ENCODE results near the gene S100A13.

S100A13 gene

DNA sequence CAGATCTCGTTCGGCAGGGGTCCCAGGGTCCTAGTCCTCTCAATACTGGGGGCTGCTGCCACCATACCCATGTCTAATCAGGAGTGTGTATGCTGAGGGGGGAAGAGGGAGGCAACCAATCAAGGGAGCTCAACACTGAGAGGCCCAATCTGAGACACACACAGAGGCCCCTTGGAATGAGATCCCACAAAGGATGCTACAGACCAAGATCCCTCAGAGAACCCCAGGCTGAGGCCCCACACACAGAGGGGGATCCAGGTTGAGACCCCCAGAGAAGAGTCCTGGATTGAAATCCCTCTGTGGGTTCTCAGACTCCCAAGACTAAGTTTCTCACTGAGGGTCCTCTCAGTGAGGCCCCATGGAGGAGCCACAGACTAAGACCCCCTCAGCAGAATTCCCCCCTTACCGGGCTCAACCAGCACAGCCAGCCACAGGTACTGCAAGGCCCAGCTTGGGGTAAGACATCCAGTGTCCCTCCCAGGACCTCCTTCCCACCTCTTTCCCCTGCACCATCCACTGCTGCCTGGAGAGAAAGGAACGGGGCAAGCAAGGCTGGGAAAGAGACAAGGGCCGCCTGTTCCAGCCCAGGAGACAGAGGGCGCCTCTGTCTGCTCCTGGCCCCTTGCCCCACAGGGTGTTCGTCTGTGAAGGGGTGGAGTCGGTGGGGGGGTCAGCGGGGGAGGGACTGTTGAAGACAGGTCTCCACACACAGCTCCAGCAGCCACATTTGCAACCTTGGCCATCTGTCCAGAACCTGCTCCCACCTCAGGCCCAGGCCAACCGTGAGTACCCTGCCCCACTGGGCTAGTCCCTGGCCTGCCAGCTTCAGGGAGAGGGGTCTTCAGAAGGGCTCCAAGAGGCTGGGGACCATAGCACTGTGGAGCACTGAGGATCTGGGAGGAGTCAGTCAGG is 666 bp upstream of the S100A13 start, which contains the start of gene S100A1:
Gene S100A1, plus strand, starts transcription at position 720 of the 912 bp plus-strand sequence. CDS start 2,088 bp downstream, outside the sequence.
- DNase-seq (ENCODE audit: low read depth), result no peak

DNA sequence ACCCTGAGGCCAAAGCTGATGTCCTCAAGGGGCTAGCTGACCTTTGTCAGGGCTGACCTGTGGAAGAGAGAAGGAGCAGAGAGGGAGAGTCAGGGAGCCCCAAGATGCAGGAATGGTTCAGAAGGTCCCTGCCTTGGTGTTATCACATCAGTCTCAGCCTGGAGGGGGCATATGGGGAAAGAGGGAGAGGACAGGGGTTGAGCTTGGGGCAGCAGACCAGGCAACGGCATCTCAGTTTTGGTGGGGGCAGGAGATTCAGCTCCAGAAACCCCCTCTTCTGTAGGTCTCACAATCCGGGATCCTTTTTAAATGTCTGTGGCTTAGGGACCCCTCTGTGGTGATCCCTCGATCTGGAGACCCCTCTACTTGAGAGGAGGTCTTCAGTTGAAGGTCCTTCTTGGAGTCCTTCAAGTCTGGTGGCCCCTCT is 815 bp downstream of the S100A13 start:
- no peak for DNase-seq (ENCODE audit: low read depth)

DNA sequence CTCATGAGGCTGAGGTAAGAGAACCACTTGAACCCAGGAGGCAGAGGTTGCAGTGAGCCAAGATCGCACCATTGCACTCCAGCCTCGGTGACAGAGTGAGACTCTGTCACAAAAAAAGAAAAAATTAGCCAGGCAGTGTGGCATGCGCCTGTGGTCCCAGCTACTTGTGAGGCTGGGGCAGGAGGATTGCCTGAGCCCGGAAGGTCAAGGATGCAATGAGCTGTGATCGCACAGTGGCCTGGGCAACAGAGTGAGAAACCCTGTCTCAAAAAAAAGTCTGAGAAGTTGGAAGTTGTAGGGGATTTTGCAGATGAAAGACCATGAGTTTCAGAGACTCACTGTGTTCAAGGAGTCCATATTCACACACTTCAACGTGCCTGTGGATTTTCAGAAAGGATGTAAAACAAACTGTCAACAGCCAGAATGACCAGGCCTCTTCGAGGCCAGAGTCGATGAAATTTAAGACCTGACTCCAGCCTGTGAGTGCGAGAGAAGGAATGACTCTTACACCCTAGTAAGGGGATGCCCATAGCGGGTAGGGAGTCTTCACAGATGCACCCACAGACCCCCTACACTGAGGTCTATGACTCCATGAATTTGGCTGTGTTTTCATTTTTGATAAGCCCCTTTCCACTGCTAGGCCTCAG is 2.2 kb downstream of the S100A13 start:
- no peak for DNase-seq (ENCODE audit: low read depth)

DNA sequence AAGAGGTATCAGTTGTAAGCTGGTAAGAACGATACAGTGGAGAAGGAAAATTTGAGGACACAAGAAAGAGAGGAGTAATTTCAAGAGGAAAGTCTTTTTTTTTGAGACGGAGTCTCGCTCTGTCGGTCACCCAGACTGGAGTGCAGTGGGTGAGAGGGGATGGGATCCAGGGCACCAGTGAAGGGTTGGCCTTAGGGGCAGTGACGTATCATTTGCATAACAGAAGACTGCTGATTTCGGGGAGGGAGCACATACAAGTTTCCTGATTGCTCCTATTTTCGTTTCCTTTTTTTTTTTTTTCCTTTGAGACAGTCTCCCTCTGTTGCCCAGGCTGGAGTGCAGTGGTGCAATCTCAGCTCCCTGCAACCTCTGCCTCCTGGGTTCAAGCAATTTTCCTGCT is 4.2 kb downstream of the S100A13 start:
- no peak for DNase-seq (ENCODE audit: low read depth)

DNA sequence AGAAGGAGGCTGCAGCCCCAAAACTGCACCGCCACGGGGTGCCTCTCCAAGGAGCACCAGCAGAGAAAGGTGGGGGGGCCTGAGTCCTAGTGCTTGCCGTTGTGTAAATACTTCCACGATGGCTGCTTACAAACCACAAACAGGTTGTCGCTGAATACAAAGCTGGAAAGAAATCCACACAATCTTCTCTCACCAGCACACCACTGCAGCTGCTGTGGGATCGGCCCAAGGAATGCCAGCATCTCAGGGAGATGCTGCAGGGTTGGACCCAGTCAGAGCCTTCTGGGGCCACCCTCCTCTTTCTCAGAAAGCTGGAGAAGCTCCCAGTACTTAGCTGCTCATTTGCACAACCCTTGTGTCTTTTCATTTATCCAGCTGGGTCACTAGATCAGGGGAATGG is 8.1 kb downstream of the S100A13 start:
- DNase-seq (ENCODE audit: low read depth), result no peak

DNA sequence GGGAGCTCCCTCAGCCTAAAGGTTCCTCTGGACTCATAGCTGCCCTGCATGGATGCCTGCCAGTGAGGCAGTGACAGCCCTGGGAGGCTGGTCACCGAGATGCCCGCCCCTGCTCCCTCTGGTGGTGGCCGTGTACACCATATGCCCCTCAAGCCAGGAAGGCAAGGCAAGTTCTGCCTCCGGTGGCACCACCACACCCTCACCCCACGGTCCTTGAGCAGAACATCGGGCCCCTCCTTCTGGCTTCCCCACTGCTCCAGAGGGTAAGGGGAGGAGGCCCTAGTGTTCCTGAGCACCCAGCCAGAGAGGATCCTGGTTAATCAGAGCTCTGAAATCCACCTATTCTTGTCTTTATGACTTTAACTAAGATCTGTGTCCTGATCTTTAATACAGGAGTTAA is 9.6 kb downstream of the S100A13 start:
- DNase-seq (ENCODE audit: low read depth), result no peak

DNA sequence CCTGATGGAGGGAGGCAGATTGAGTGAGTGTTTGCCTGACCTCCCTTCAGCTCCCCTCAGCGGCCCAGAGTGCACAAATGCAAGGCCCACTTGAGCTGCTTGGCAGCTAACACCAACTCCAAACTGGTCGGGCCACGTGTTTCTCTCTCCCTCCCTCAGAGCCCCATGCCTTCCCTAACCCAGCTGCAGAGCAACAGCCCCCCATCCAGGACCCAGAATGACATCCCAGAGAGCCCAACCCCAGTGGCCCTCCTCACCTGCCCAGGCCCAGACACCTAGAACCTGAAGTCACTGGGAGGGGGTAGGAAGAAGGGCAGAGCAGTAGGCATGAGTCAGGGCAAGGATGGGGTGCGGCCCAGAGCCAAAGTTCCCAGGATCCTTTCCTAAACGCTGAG is 10.4 kb downstream of the S100A13 start:
- no peak for DNase-seq (ENCODE audit: low read depth)

DNA sequence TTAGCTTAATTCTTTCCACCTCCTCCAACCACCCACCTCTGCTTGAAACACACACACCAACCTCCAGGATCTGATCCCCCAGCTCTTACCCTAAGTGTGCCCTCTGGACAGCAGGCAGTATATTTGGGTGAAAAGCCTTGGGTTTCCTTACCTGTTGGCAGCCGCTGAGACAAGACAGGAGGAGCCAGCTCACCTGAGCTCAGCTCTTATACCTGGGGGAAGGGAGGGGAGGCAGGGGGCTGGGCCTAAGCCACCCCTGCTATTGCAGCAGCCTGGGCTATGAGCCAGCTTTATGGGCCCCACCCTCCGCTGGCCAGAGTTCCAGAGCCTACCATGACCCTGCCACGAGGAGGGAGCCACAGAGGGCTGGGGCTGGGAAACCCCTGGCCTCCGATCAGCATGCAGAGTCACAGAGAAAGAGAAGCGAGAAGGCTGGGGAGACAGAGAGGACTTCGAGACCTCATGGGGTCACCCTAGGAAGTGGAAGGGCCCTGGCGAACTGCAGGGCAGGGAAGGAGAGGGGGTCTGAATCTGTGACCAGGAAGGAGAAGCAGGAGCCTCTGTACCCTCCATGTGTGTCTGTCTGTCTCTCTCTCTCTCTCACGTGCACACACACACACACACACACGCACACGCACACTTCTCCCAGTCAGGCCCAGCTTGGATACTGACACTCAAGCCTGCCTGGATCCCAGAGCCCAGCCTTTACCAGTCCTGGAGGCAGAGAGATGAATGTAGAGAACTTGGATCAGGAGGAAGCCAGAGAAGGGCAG is 11.0 kb downstream of the S100A13 start, which contains the start of gene S100A14:
Gene S100A14, minus strand, starts transcription at position 182 of the 773 bp plus-strand sequence. CDS start 467 bp downstream, outside the sequence.
- no peak for DNase-seq (ENCODE audit: low read depth)

DNA sequence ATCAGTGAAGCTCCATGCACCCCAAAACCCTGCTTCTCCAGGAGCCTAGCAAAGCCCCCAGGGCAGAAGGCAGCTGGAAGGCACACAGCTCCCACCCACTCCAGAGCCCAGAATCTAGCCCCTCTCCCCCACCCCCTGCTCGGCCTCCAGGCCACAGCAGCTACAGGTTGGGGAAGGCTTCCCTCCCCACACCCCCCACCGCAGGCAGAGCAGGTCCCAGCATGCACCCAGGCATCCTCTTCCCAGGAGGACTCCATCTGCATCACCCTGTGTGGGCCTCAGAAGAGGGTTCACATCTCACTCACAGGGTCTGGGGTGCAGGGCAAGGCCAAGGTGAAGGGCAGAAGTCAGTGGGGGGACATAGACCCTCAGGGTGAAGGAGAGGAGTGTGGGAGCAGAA is 11.9 kb downstream of the S100A13 start:
- no peak for DNase-seq (ENCODE audit: low read depth)

DNA sequence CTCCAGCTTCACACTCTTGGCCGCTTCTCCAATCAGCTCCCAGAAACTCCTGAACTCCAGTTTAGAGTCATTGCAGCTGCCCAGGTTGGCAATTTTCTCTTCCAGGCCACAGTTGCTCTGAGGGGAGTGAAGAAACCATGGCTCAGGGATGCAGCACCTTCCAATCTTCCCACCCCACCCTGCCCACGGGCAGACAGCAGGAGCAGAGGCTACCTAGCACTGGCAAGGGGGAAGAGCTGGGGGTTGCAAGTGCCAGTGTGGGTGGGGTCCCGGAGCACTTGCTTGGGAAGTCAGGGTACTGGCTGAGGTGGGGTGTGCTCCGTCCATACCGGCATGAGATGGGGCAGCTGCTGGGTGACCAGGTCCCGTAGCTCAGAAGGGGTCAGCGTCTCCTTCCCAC is 12.4 kb downstream of the S100A13 start:
- DNase-seq (ENCODE audit: low read depth), result no peak

DNA sequence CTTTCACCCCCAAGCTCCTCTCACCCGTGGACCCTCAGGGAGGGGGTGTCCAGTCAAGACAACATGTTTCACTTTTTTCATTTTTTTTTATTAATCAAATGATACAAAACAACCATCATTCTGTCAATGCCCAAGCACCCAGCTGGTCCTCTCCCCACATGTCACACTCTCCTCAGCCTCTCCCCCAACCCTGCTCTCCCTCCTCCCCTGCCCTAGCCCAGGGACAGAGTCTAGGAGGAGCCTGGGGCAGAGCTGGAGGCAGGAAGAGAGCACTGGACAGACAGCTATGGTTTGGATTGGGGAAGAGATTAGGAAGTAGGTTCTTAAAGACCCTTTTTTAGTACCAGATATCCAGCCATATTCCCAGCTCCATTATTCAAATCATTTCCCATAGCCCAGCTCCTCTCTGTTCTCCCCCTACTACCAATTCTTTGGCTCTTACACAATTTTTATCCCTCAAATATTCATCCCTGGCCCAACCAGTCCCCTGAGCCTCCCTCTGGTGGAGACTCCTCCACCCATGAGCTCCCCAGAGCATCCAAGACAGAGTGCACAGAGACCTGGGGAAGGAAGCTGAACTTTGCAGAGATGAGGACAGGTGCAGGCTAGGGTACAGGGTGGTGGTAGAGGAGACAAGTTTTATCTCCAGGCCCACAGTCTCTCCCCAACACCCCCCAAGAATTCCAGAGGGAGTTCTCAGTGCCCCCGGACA is 13.0 kb downstream of the S100A13 start:
- DNase-seq (ENCODE audit: low read depth), result no peak

DNA sequence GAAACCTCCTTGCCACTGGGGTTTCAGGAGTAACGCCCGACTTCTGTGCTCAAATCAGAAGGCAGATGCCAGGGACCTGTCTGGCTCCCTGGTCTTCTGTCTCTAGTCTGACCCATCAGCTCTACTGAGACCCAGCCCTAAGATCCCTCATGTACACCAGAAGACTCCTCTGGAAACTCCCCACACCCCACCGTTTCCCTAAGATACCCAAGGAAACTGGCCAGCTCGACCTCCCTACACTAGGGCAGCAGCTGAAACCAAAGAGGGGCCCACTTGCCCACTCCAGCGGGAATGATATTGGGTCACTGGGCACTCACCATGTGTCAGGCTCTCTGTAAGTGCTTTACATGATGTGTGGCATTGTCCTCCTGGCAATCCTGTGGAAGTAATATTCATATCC is 13.9 kb downstream of the S100A13 start:
- no peak for DNase-seq (ENCODE audit: low read depth)

DNA sequence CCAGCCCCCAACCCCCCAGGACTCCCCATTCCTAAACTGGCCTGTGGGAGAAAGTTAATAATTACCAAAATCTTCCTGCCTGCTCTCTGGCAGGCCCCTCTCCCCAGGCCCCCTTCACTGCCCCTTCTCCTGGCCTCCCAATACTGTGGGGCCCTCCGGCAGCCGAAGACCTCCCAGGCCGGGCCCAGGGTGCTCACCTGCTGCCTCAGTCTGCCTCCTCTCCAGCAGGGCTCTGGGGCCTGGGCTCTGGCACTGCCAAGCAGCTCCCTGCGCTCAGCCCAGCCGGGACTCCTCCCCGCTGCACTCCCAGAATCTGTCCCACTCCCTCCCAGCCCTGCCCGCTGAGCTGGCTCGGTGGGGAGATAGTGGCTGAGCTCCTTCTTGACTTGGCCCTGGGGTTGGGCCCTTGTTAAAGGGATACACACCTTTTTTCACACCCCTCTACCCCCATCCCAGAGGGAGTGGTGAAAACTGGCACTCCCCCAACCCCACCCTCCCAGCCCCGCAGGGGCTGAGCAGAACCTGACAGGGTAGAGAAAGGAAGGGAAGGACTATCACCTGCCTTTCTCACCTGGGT is 14.5 kb downstream of the S100A13 start, which contains the start of gene S100A16:
Gene S100A16, minus strand, starts transcription at position 383 of the 577 bp plus-strand sequence. CDS start 4,986 bp downstream, outside the sequence.
- no peak for DNase-seq (ENCODE audit: low read depth)

DNA sequence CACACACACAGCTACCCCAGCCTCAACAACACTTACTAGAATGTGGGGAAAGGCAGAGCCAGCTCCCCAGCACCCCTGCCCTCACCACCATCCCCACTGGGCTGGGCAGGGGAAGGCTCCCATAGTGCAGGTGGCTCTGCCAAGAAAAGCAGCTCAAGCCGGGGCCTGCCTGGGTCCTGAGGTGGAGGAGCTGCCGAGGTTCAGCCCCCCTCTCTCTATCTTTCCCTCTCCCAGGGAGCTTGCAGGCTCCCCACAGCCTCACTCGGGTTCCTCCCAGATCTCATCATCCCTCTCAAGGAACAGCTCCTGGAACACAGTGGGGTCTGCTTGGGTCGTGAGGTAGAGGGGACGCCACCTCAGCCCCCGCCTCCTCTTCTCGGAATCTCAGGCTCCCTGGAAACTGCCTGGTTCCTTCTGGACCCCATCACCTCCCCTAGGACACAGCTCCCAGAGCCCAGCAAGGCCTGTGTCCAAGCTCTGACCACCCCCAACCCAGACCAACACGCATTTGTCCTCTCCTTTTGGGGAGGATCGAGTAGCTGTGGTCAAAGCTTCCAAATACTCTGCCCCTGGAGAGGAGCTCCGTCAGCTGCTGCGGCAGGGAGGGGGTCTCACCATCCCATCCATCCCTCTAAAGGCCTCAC is 15.1 kb downstream of the S100A13 start:
- no peak for DNase-seq (ENCODE audit: low read depth)

DNA sequence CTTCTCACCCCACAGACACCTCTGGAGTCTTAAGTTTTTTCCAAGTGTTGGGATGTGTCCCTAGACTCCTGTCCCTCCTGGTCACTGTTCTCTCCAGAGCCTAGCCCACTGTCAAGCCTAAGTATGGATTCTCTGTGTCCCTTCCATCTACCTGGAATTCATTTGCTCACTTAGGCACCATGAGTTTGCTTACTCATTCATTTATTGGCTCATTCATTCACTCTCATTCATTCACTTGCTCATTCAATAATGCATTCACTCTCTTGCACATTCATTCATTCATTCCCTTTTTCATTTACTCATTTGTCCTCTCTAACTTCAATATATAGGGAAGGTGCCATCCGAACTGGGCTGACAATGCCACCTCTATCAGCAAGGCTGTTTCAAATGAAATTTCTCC is 15.9 kb downstream of the S100A13 start:
- DNase-seq (ENCODE audit: low read depth), result no peak

DNA sequence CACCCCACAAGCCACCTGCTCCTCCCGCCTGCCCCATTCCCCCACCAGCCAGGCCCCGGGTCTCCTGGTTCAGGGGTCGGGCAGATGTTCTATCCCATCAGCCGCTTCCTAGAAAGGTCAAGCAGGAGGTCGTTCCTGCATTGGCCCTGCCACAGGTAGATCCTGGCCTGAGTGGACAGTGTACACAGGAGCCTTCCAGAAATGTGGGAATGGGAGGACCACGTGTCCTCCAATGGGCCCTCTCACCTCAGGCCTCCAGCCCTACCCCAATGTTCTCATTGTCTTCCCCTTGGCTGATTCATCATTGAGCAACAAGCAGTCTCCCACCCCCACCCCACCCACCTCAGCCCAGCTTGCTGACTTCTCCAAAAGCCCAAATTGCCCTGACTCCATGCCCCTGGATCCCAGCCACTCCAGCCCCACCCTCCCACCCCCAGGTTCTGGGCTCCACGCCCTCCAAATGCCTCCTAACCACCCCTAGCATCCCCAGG is 16.4 kb downstream of the S100A13 start:
- DNase-seq (ENCODE audit: low read depth), result no peak

DNA sequence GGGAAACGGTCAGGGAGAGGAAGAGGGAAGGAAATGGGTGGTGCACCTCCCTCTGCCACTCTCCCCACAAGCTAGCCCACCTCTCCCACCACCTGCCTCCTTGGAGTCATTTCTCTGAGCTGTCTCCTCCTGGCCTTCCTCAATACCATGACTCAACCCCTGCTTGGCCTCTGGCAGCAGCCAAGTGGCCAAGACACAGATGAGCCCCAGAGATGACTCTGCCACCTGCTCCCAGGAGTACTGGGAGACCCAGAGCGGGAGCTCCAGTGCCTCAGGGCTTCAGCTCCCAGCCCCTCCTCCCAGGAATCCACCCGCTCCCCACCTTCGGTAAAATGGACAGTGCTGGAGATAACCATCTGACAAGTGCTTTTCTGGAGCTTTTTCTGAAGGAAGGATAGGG is 17.0 kb downstream of the S100A13 start:
- DNase-seq (ENCODE audit: low read depth), result no peak

DNA sequence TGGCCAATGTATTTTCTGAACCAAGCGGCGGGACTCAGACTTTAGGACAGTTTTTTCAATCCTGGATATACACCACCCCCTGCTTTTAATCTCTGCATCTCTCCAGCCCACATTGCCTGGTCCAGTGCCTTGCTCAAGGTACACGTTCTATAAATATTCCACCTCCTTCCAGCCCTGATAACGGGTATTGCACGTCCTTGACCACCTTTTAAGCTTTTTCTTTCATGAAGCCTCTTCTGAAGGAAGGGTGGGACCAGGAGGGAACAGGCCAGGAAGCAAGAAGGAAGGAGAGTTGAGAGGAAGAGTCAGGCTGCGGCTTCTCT is 17.8 kb downstream of the S100A13 start:
- DNase-seq (ENCODE audit: low read depth), result no peak

DNA sequence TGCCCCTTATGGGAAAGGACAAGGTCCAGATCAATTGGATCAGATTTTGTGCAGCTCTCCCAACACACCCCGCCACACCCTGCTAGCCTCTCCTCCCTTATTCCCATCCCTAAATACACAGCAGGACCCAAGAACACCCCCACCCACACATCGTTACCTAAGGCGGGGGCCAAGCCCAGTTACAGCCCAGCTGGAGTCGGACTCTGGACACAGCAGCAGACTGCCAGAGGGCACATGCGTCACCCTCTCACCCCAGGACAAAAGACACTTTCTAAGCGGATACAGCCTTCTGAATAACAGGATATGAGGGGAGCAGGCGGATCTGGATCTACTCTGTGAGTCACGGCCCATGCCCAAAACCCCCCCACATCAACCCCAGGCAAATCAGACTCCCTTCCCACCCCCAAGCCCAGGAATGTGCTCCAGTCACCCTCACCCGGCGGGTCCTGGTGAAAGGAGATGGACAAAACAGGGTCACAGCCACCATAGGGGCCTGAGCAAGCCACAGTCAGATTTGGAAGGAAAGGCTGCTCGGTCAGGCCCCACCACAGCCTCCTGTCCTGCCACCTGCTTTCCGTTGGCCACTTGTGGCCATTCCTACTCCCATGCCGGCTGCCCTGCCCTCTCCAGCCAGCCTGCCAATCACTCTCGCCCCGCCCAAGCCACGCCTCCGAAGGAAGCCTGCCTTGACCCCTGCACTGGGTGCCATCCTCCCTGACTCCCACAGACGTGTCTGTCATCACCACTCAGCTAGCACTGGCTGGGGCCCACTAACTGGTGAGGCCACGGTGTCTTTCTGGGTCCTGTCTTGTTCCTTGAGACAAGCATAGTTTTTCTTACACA is 18.3 kb downstream of the S100A13 start:
- DNase-seq (ENCODE audit: low read depth), result no peak

All from activated T-cell treated with anti-CD3 and anti-CD28 coated beads for 1 hour (primary cell).